ENCODE results near the gene KCNE3. TPM values are rescaled to one million over a fixed set of nuclear protein-coding genes. Genes with fewer than 3 reads are reported as not detected.

KCNE3 gene
- total and polyA plus RNA-seq, 2 of the 4 experiments (the other 2 are of a cell fraction): 0.05 to 0.18 TPM

DNA sequence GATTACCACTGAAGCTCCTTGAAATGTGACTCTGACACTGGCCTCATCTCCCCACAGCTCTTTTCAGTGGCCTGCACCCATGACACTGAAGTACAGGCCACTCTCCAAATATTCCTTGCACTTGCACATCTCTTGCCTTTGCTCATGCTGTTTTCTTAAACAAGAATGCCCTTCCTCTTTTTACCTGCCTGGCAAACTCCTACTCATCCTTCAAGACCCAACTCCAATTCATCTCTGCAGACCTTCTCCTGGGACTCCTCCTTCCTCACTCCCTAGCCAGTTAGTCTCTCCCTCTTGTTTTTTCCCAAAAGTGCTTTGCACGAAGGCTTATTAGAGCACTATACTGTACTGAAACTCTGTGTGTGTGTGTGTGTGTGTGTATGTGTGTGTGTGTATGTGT is 2.6 kb downstream of the KCNE3 start:
- Histone ChIP-seq H2AK5ac (ENCODE audit: low read depth, low read length) (no peak overlapping the region), H3K9ac (ENCODE audit: low read depth, low read length) (no peak overlapping the region), H3K36me3 (ENCODE audit: control insufficient read depth, insufficient read depth, low read length) (no peaks in the 10 kb centered on the region), H3K4me1 (ENCODE audit: control insufficient read depth, insufficient read depth, low read length) (peaks cover 4% of the 10 kb centered on the region; the same call in 1 of the 2 replicates), H4K91ac (ENCODE audit: insufficient read depth, low read depth, low read length) (no peak overlapping the region), H3K14ac (replicated peaks; ENCODE audit: low read depth, low read length) (no peak overlapping the region), H3K27me3 (ENCODE audit: control insufficient read depth, insufficient read depth, low read length) (peaks cover 55% of the 10 kb centered on the region), H3K27ac (ENCODE audit: insufficient read depth, low read length) (no peak overlapping the region), H4K5ac (ENCODE audit: low read depth, low read length) (no peak overlapping the region), H3K79me1 (ENCODE audit: low read depth in 1 of 2, low read length in 2 of 2) (no peaks in the 10 kb centered on the region), H3K56ac (ENCODE audit: extremely low read depth, insufficient read depth, low read length) (no peak overlapping the region), H2BK120ac (ENCODE audit: low read depth, low read length) (no peak overlapping the region), H3K18ac (ENCODE audit: low read depth, low read length) (no peak overlapping the region), H2AK9ac (replicated peaks; ENCODE audit: low read depth, low read length, poor library complexity) (no peak overlapping the region), H2BK5ac (ENCODE audit: low read depth, low read length, poor library complexity, severe bottlenecking) (no peak overlapping the region), H2BK15ac (ENCODE audit: low read depth, low read length) (no peak overlapping the region), H3K23ac (ENCODE audit: low read depth, low read length) (no peak overlapping the region), H2AFZ (replicated peaks; ENCODE audit: low read length, poor library complexity) (no peak overlapping the region), H4K20me1 (ENCODE audit: insufficient read depth, low read length) (no peaks in the 10 kb centered on the region), H3K4me2 (ENCODE audit: low read depth, low read length) (no peak overlapping the region), H3K9me1 (ENCODE audit: insufficient read depth, low read length) (peaks cover 3% of the 10 kb centered on the region; the same call in 1 of the 2 replicates), H3K4me3 (ENCODE audit: insufficient read depth, low read depth, low read length) (no peak overlapping the region), H3K9me3 (ENCODE audit: control insufficient read depth, insufficient read depth, low read length) (no peaks in the 10 kb centered on the region), H3K4ac (ENCODE audit: low read depth, low read length) (no peak overlapping the region), H4K8ac (ENCODE audit: low read depth in 2 of 2, low read length in 2 of 2) (no peak overlapping the region), H2BK20ac (ENCODE audit: low read depth, low read length) (no peak overlapping the region)
- POLR2A ChIA-PET (ENCODE audit: unreplicated experiment): no interaction called here
- no peak for TF ChIP-seq MAFK (IDR thresholded peaks at IDR 0.05; ENCODE audit: low read depth, low read length)
- TF ChIP-seq, protein P1, sequence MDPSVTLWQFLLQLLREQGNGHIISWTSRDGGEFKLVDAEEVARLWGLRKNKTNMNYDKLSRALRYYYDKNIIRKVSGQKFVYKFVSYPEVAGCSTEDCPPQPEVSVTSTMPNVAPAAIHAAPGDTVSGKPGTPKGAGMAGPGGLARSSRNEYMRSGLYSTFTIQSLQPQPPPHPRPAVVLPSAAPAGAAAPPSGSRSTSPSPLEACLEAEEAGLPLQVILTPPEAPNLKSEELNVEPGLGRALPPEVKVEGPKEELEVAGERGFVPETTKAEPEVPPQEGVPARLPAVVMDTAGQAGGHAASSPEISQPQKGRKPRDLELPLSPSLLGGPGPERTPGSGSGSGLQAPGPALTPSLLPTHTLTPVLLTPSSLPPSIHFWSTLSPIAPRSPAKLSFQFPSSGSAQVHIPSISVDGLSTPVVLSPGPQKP (IDR thresholded peaks at IDR 0.05; ENCODE audit: borderline replicate concordance, low read depth, low read length): no peak
- TF ChIP-seq RAD21 (IDR thresholded peaks at IDR 0.05; ENCODE audit: low read length): no peak
- TF ChIP-seq RFX5 (IDR thresholded peaks at IDR 0.05; ENCODE audit: low read depth, low read length): no peak
- TF ChIP-seq, protein P2, sequence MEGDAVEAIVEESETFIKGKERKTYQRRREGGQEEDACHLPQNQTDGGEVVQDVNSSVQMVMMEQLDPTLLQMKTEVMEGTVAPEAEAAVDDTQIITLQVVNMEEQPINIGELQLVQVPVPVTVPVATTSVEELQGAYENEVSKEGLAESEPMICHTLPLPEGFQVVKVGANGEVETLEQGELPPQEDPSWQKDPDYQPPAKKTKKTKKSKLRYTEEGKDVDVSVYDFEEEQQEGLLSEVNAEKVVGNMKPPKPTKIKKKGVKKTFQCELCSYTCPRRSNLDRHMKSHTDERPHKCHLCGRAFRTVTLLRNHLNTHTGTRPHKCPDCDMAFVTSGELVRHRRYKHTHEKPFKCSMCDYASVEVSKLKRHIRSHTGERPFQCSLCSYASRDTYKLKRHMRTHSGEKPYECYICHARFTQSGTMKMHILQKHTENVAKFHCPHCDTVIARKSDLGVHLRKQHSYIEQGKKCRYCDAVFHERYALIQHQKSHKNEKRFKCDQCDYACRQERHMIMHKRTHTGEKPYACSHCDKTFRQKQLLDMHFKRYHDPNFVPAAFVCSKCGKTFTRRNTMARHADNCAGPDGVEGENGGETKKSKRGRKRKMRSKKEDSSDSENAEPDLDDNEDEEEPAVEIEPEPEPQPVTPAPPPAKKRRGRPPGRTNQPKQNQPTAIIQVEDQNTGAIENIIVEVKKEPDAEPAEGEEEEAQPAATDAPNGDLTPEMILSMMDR (conservative IDR thresholded peaks at IDR 0.05; ENCODE audit: low read depth, low read length): no peak
- TF ChIP-seq CEBPB (IDR thresholded peaks at IDR 0.05; ENCODE audit: low read depth, low read length): no peak
- TF ChIP-seq NFE2L2 (IDR thresholded peaks at IDR 0.05; ENCODE audit: low read depth, low read length): no peak
- no peak for TF ChIP-seq RCOR1 (IDR thresholded peaks at IDR 0.05; ENCODE audit: insufficient replicate concordance, low read length)
- TF ChIP-seq SMC3 (IDR thresholded peaks at IDR 0.05; ENCODE audit: low read depth, low read length): no peak
- no peak for TF ChIP-seq POLR2A (IDR thresholded peaks at IDR 0.05; ENCODE audit: low read depth, low read length)
- TF ChIP-seq MAZ (IDR thresholded peaks at IDR 0.05; ENCODE audit: borderline replicate concordance, low read depth, low read length): no peak
- TF ChIP-seq, protein P3, sequence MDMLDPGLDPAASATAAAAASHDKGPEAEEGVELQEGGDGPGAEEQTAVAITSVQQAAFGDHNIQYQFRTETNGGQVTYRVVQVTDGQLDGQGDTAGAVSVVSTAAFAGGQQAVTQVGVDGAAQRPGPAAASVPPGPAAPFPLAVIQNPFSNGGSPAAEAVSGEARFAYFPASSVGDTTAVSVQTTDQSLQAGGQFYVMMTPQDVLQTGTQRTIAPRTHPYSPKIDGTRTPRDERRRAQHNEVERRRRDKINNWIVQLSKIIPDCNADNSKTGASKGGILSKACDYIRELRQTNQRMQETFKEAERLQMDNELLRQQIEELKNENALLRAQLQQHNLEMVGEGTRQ (IDR thresholded peaks at IDR 0.05; ENCODE audit: low read depth, low read length): no peak
- no peak for TF ChIP-seq CHD1 (IDR thresholded peaks at IDR 0.05; ENCODE audit: low read depth, low read length)
- TF ChIP-seq BHLHE40 (IDR thresholded peaks at IDR 0.05; ENCODE audit: low read depth, low read length): no peak
- no peak for TF ChIP-seq MXI1 (IDR thresholded peaks at IDR 0.05; ENCODE audit: borderline replicate concordance, low read depth, low read length)
- TF ChIP-seq FOS (IDR thresholded peaks at IDR 0.05; ENCODE audit: low read depth, low read length): no peak
- ATAC-seq (ENCODE audit: low read depth) (no peak), DNase-seq (no peak)
- CTCF ChIA-PET: no interaction called here
- intact Hi-C loops (cut with micrococcal nuclease): no loop called here
- in situ Hi-C loops (cut with MboI; ENCODE audit: low sequenced_read_pairs): no loop called here
- dilution Hi-C loops (cut with HindIII; ENCODE audit: low sequenced_read_pairs, unreplicated experiment): no loop called here
- no CpG with 5 or more reads among the region's 1 CpG for WGBS, 2 experiments (ENCODE audit: extremely low coverage in 2 of 2, insufficient read length in 1 of 2)
- BruUV-seq (replicated peaks): no TSS peak
